ENCODE results near the gene CEP120. TPM values are rescaled to one million over a fixed set of nuclear protein-coding genes. Genes with fewer than 3 reads are reported as not detected.
"Not testable (repeated sequence)": the region's sequence is repeated elsewhere in the genome, so short reads cannot be mapped to it uniquely, and the experiment has no call there.

The CEP120 gene
- total RNA-seq, 1 donor from 2014 or later = 34.7 TPM

- DNase-seq (ENCODE audit: low spot score) = no peak
Measured at GRCh38 chr5:123387313-123387712, 35.9 kb downstream of the CEP120 start.

- DNase-seq (ENCODE audit: low spot score) = no peak
Measured at GRCh38 chr5:123382252-123382651, 41.0 kb downstream of the CEP120 start.

DNA sequence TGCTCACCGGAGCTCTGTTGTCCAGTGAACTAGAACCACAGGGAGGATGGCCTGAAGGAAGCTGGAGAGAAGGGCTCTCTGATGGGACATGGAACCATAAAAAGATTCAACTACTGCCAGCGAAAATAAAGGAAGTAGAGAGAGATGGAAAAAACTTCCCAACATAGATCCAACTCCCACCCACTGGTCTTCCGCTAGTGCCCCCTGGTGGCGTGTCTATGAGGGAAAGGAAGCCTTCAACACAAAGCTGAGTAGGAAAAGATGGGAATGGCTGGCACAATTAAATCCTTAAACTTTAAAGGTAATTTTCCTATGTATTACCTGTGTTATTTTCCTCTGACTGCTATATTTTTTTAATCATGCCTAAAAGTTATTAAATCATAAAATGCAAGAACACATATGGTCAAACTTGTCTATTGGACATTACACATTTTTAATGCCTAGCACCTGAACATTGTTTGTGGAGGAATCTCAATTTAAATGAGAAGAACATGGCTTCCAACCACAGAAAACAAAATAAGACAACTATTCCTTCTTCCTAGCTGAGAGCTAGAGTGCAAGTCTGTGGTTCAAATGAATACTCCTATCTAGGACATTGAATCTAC lies 51.5 kb downstream of the CEP120 start:
- no peak for DNase-seq (ENCODE audit: low spot score)

- DNase-seq (ENCODE audit: low spot score) = no peak
Measured at GRCh38 chr5:123369371-123369968, 53.7 kb downstream of the CEP120 start.

- DNase-seq (ENCODE audit: low spot score) = peak; percentile 40
Measured at GRCh38 chr5:123367739-123368138, 55.5 kb downstream of the CEP120 start.

GRCh38 chr5:123365156-123365555 lies 58.0 kb downstream of the CEP120 start:
- DNase-seq (ENCODE audit: low spot score) = peak; percentile 49

DNA sequence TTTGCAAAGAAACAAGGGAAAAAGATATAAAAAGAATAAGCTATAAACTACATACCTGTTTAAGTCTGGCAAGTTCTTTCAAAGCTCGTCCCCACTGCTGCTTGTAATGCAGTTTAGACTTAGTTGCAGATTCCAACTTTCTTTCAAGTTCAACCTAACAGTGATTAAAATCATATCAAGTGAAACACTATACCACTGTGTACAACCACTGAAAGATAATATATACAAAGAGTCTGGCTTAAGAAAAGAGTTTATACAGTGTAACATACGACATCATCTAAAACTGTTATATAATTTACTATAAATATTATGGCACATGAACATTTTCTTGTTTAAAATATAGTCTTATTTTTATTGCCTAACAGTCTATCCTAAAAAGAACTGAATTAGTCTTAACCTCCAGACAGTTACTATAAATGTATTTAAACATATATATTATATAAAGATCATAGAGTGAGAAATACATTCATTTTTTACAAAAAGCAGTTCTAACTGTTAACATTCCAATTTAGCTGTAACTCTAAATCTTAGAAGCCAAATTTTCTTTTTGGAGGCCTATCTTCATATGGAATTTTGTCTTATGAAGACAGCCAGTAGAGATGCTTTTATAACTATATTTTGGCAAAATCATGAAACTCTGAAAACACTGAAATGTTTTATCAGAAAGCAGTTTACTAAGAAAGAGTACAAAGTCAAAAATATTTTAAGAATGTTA lies 58.6 kb downstream of the CEP120 start:
- DNase-seq (ENCODE audit: low spot score) = no peak

- no peak for DNase-seq (ENCODE audit: low spot score)
Measured at GRCh38 chr5:123360910-123361309, 62.3 kb downstream of the CEP120 start.

GRCh38 chr5:123360201-123360571 lies 63.0 kb downstream of the CEP120 start:
- no peak for DNase-seq (ENCODE audit: low spot score)

DNA sequence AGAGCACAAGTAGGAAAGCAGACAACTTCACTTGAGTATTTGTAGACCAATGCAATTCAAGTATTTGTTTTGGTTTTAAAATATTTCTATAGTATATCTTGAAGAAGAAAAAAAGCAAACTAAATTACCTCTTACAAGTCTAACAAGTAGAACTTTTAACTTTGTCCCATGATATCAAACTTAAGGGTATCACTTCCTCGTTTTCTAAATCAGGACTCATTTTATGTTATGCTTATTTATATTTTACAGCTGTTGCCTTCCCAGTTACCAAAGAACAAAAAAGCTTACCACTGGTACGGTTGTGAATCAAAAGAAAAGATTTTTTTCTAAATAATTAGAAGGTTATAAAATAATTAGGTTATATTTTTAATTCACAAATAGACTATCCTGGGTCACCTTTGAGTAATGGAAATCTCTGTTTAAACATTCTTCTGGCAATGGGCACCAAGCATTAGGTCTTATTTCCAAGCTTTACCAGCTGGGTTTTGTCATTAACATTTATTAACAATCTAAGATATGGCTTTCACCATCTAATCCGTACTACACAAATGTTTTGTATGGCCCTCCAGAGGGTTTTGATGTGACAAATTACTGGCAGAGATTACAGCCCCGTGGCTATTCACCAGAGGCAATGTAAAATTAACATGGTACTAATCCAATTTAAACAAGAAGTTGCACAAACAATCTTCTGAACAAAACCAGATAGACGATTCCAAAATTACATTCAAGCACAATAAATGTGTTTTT lies 63.6 kb downstream of the CEP120 start:
- no peak for DNase-seq (ENCODE audit: low spot score)

- DNase-seq (ENCODE audit: low spot score) = peak; percentile 19
Measured at GRCh38 chr5:123358751-123359150, 64.5 kb downstream of the CEP120 start.

DNA sequence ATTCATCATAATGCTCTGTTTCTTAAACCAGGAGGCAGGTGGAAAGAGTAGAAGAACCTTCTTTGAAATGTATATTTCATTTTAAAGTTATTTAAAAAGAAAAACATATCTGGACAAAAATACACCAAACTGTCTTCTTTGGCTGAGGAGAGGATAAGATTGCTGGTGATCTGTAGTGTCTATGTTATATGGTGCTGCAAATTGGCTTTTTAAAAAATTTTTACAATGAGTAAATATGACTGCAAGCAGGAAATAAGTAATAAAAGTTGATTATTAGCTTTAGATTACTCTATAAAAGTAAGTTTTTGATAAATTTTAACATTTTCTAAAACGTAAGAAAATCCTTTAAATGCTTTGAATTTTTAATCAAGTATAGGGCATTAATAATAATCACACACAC lies 64.9 kb downstream of the CEP120 start:
- DNase-seq (ENCODE audit: low spot score) = no peak

DNA sequence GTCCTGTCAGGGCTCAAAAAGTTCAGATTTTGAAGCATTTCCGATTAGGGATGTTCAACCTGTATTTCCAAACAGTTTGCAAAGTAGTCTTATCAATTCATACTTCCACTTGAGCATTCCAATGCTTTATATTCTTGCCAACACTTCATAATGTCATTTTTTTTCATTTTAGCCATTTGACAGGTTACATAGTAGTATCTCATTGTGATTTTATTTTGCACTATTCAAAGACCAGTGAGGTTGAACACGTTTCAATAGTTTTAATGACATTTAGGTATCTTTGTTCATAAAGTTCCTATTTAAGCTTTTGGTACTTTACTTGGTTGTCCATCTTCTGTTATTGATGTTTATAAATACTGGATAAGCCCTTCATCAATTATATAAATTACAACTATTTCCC lies 71.4 kb downstream of the CEP120 start:
- DNase-seq (ENCODE audit: low spot score) = no peak

DNA sequence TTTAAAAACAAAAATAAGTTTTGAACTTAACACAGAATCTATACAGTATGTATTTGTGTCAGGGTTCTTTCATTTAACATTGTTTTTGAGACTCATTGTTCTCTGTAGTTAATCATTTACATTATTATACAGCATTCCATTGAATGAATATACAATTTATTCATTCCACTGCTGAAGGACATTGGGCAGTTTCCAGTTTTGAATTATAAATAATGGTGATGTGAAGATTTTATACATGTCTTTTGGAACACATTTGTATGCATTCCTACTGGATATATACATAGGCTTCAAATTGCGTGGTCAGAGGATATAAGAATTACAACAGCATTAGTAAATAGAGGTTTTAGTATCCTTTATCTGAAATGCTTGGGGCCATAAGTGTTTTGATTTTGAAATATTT lies 72.0 kb downstream of the CEP120 start:
- no peak for DNase-seq (ENCODE audit: low spot score)

DNA sequence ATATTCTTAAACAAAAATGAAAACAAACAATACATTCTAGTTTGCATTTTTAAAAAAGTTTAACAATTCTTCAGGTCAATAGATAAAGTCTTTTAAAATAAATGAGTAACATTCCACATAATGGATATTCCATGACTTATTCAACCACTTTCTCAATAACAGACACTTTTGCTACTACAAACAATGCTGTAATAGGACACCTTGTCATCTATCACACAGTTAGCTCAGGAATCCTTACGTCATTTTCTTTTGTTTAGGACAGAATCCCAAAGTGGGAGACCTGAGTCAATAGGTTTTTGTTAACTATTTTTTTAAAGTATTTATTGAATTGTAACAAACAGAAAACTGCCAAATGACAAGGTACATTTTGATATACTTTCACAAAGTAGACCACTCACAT lies 72.5 kb downstream of the CEP120 start:
- DNase-seq (ENCODE audit: low spot score) = no peak

DNA sequence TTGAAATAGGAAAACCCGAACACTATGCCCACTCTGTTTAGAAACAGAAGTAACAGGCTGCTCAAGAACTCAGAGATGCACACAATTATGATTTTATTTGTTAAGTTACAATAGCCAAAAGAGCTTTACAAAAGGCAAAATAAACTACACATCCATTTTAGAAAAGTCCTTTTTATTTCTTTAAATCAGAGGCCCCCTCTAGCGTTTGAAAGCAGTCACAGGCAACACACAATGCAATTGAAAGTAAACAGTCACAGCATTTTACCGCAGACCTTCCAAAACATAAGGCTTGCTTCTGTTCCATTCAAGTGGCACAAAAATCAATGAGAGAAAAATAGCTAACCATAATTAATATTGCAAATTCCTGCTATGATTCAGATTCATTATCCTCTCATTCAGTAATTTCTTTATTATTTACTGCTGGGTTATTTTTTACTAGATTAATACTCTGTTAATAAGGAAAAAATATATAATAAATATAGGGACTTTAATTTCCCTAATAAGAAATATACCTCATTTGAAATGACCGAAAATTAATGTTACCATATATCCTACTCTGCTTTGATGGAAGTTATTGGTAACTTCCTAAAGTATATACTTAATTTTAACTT lies 78.3 kb downstream of the CEP120 start:
- peak; percentile 69 for DNase-seq (ENCODE audit: low spot score)

- DNase-seq (ENCODE audit: low spot score) = no peak
Measured at GRCh38 chr5:123340928-123341327, 82.3 kb downstream of the CEP120 start.

DNA sequence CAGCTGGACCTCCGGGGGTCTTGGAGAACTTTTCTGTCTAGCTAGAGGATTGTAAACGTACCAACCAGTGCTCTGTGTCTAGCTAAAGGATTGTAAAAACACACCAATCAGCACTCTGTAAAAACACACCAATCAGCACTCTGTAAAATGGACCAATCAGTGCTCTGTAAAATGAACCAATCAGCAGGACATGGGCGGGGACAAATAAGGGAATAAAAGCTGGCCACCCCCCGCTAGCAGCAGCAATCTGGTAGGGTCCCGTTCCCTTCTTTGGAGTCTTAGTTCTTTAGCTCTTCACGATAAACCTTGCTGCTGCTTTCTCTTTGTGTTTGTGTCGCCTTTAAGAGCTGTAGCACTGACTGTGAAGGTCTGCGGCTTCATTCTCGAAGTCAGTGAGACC lies 114.8 kb downstream of the CEP120 start:
- not testable (repeated sequence) for DNase-seq (ENCODE audit: low spot score)

DNA sequence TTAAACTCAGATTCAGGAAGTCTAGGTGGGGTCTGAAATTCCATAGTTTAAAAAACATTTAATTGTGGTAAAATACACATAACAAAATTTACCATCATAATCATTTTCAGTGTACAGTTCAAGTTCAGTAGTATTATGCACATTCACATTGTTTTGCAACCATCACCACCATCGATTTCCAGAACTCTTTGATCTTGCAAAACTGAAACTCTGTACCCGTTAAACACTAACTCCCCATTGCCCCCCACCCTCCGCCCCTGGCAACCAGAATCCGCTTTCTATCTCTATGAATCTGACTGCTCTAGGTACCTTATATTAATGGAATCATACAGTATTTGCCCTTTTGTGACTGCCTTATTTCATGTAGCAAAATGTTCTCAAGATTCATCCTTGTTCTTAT lies 117.5 kb downstream of the CEP120 start:
- no peak for DNase-seq (ENCODE audit: low spot score)

DNA sequence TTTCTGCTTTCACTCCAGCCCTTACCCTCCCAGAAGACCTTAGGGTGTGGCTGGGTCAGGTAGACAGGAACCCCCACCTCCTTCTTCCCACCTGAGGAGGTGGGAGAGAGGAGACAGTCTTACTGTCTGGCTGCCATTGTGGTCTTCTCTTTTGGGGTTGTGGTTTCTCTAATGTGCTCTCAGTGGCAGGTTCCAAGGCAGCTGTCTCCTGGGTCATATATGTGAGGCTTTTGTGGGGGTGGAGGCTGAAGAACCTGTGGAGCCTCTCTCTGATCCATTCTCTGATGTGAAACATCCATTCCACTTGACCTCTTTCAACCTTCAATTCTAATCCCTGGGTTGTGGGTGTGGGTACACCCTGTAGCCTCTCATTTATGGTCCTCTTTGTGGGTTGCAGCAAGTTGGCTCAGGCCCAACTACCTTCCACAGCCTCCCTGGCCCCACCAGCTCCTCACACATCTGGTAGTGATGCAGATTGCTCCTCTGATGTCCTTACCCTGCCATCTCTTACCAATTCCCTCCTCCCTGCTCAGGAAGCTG lies 118.4 kb downstream of the CEP120 start:
- no peak for DNase-seq (ENCODE audit: low spot score)

DNA sequence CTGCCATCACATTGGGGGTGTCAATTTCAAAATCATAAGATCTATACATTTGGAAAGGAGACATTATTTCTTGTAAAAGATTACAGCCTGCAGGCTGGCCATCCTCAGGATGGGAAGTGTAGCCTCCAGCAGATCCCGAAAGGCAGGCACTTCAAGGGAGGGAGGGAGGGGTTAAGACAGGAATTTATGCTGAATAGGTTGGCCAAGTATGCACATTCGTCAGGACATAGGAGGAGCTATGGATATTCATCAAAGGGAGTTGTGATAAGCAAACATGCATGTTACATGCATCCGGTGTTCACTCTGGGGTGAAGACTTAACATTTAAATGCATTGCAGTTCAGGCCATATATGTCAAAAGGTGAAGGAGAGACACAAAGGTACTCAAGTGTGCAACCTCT lies 119.4 kb downstream of the CEP120 start:
- no peak for DNase-seq (ENCODE audit: low spot score)

- DNase-seq (ENCODE audit: low spot score) = no peak
Measured at GRCh38 chr5:123300266-123300665, 122.9 kb downstream of the CEP120 start.
